Pancreas (tissue), 10 donors: ENCODE results near the gene UBC. TPM values are rescaled to one million over a fixed set of nuclear protein-coding genes. Genes with fewer than 3 reads are reported as not detected.
A peak's percentile ranks its signal among the peaks of the same experiment; 100 is the strongest.

ENCODE experiments used
- ATAC-seq, 4 donors: fragments of 200-7000 bp; cut with Tn5 transposase; one replicate each; pipeline versions ENCODE4 v1.8.0 to v1.9.1; 2020; ENCODE audit warnings: mild to moderate bottlenecking in 4 of 4, moderate library complexity in 4 of 4
- DNase-seq, 6 donors: peaks; one replicate each; pipeline ENCODE4 v3.0.0-alpha.2; 2020
- FAIRE-seq: peaks from 2 replicates; lab custom pipeline; 2012; peaks lifted over from hg19 to GRCh38; lab: Jason Lieb, UNC
- H3K27ac ChIP-seq, 4 donors: fragments of 200-600 bp; sonication (generic); 1 replicate in 3 of 4; 2 replicates in 1 of 4; pipeline versions ENCODE4 v1.5.0 to v1.8.0; 2020
- H3K27me3 ChIP-seq, 4 donors: fragments of 200-600 bp; one replicate each; pipeline ENCODE4 v1.8.0; 2021
- H3K36me3 ChIP-seq, 3 donors: fragments of 200-600 bp; sonication (generic) in 1 of 3; one replicate each; pipeline versions ENCODE4 v1.5.0 to v1.8.0; 2020 to 2021
- H3K4me1 ChIP-seq, 3 donors: fragments of 200-600 bp; one replicate each; pipeline ENCODE4 v1.8.0; 2021
- H3K4me3 ChIP-seq, 4 donors: fragments of 200-600 bp; sonication (generic) in 2 of 4; one replicate each; pipeline versions ENCODE4 v1.5.0 to v1.8.0; 2020 to 2021
- H3K9me3 ChIP-seq, 4 donors: fragments of 200-600 bp; one replicate each; pipeline ENCODE4 v1.8.0; 2021
- whole genome bisulfite sequencing, 2 donors: extraction: QIAGEN DNeasy Blood & Tissue Kit; methylation state at CpG; one replicate each; pipeline ENCODE4 v1.1.7; 2013; 5-methylcytosine and 5-hydroxymethylcytosine counted together
- intact Hi-C, 3 donors: fragments of 100-400 bp; cut with DNase I; formaldehyde crosslinking; loops; one replicate each; pipeline versions ENCODE4 v1.11.1 to v1.14.2; 2022
- polyA plus RNA-seq, 2 donors: library from polyadenylated mRNA; stranded (reverse); fragments of 200-250 nt; gene quantifications; one replicate each; pipeline ENCODE4 v1.2.3, GENCODE V29; 2013
- total RNA-seq, 6 donors: library from RNA; stranded (reverse); fragmentation: NEBNext Ultra II Directional in 4 of 6; extraction: Animal tissue kit (Norgen Biotek cat#: 25700) in 4 of 6; gene quantifications; one replicate each; pipeline versions ENCODE4 v1.2.1 to v1.2.4, GENCODE V29; 2021 to 2023
- TF ChIP-seq, protein P1 (sequence below), 4 donors: fragments of 200-600 bp; sonication (generic) in 3 of 4; IDR thresholded peaks; one replicate each; pipeline versions ENCODE4 v1.5.0 to v1.8.0; 2021; ENCODE audit warnings: antibody characterized with exemption in 4 of 4
- donor health status: healthy with polysubstance abuse.
- donor health status: DM: no; HTN: no; CAD: no; lungs with moderate emphysema.
- donor health status: DM: no; HTN: no; CAD: no.
- donor health status: control.
- donor health status: control.
- donor health status: Bipolar disorder and iron deficiency.
- donor health status: DM: yes; HTN: yes; CAD: no.
- donor health status: DM: no; HTN: no; CAD: no.
- donor health status: DM: no; HTN: no; CAD: no.
- donor health status: DM: yes; HTN: yes; CAD: no.

The UBC gene
- total and polyA plus RNA-seq, 8 donors, result 353 to 605 (median 433) TPM

GRCh38 chr12:124949066-124949465 lies 34.6 kb upstream of the UBC start:
- DNase-seq (no peak), FAIRE-seq (no peak), ATAC-seq (no peak)
- intact Hi-C loops, result no loop called here
- H3K9me3 ChIP-seq, result no peaks in the 10 kb centered on the region
- 92 to 95% methylated on average over 12 of the region's 12 CpGs for WGBS, 2 donors
- no peaks in the 10 kb centered on the region for H3K27me3 ChIP-seq
- TF ChIP-seq, protein P1, sequence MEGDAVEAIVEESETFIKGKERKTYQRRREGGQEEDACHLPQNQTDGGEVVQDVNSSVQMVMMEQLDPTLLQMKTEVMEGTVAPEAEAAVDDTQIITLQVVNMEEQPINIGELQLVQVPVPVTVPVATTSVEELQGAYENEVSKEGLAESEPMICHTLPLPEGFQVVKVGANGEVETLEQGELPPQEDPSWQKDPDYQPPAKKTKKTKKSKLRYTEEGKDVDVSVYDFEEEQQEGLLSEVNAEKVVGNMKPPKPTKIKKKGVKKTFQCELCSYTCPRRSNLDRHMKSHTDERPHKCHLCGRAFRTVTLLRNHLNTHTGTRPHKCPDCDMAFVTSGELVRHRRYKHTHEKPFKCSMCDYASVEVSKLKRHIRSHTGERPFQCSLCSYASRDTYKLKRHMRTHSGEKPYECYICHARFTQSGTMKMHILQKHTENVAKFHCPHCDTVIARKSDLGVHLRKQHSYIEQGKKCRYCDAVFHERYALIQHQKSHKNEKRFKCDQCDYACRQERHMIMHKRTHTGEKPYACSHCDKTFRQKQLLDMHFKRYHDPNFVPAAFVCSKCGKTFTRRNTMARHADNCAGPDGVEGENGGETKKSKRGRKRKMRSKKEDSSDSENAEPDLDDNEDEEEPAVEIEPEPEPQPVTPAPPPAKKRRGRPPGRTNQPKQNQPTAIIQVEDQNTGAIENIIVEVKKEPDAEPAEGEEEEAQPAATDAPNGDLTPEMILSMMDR (IDR thresholded peaks at IDR 0.05), result no peak
- H3K4me1 ChIP-seq, result no peaks in the 10 kb centered on the region
- H3K4me3 ChIP-seq, result no peak overlapping the region
- peaks cover 0 to 41% (median 4%) of the 10 kb centered on the region in 3 donors for H3K36me3 ChIP-seq
- no peak overlapping the region for H3K27ac ChIP-seq

GRCh38 chr12:124947561-124948398 lies 33.3 kb upstream of the UBC start:
- intact Hi-C loops, result no loop called here
- ATAC-seq (no peak), FAIRE-seq (no peak), DNase-seq (no peak)
- no peaks in the 10 kb centered on the region for H3K9me3 ChIP-seq
- peaks cover 0 to 41% (median 4%) of the 10 kb centered on the region in 3 donors for H3K36me3 ChIP-seq
- H3K4me1 ChIP-seq, result no peaks in the 10 kb centered on the region
- H3K27ac ChIP-seq, result no peak overlapping the region
- TF ChIP-seq, protein P1 (IDR thresholded peaks at IDR 0.05), result no peak
- H3K4me3 ChIP-seq, result no peak overlapping the region
- no peaks in the 10 kb centered on the region for H3K27me3 ChIP-seq
- 90 to 93% methylated on average over 20 of the region's 20 CpGs for WGBS, 2 donors

DNA sequence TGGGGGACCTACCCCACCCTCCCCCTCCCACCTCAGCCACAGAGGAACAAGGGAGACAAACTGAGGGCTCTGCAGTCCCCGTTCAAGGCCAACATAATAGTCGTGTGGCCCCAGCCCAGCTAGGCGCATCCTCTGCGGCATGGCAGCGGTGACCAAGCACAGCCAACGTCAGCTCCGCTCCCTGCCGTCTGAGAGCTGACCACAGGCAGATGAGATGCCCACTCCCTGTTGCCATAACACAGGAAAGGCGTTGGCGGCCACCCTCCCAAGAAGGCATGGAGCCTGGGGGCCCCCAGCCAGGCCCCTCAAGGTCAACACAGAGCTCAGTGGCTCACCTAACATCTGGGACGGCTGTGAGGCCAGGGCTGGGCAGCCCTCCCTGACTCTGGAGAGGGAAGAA lies 32.6 kb upstream of the UBC start:
- TF ChIP-seq, protein P1 (IDR thresholded peaks at IDR 0.05), result no peak
- no peak for ATAC-seq
- DNase-seq, result peak in 1 of 6 donors; percentile 54
- Histone ChIP-seq H3K4me1 (no peaks in the 10 kb centered on the region), H3K9me3 (no peaks in the 10 kb centered on the region), H3K36me3 (peaks cover 0 to 41% (median 4%) of the 10 kb centered on the region in 3 donors), H3K27me3 (no peaks in the 10 kb centered on the region), H3K27ac (no peak overlapping the region), H3K4me3 (no peak overlapping the region)
- intact Hi-C loops, result no loop called here
- 89 to 94% methylated on average over 11 of the region's 11 CpGs for WGBS, 2 donors
- no peak for FAIRE-seq

DNA sequence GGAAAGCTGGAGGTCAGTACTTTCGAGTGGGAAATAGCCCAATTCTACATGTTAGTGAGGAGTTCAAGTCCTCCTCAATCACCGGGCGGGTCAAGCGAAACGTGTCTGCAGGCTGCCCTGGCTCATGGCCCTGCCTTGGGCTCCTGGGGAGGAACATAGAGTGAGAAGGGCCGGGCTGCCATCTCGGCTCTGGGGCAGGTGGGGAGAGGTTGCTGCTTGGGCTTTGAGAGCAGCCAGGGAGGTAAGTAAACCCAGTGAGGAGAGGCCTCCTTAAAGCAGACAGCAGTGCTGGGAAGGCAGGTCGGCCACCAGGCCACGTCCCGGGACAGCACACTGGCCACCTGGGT lies 32.0 kb upstream of the UBC start:
- Histone ChIP-seq H3K27ac (no peak overlapping the region), H3K27me3 (no peaks in the 10 kb centered on the region), H3K36me3 (peaks cover 0 to 37% (median 4%) of the 10 kb centered on the region in 3 donors), H3K4me1 (no peaks in the 10 kb centered on the region), H3K9me3 (no peaks in the 10 kb centered on the region), H3K4me3 (no peak overlapping the region)
- no peak for DNase-seq
- 87 to 92% methylated on average over 10 of the region's 10 CpGs for WGBS, 2 donors
- no peak for ATAC-seq
- intact Hi-C loops, result no loop called here
- TF ChIP-seq, protein P1 (IDR thresholded peaks at IDR 0.05), result no peak
- FAIRE-seq, result no peak

- FAIRE-seq, result no peak
- intact Hi-C loops, result no loop called here
- WGBS, 2 donors, result 66 to 78% methylated on average over 7 of the region's 7 CpGs
- H3K27me3 ChIP-seq, result no peaks in the 10 kb centered on the region
- H3K27ac ChIP-seq, result peak overlapping the region in 2 of 4 donors; percentile 86 to 94
- no peak for ATAC-seq
- no peaks in the 10 kb centered on the region for H3K36me3 ChIP-seq
- peak overlapping the region in 2 of 4 donors; percentile 36 to 46 for H3K4me3 ChIP-seq
- no peaks in the 10 kb centered on the region for H3K9me3 ChIP-seq
- TF ChIP-seq, protein P1 (IDR thresholded peaks at IDR 0.05), result no peak
- H3K4me1 ChIP-seq, result peaks cover 6 to 19% (median 14%) of the 10 kb centered on the region in 3 donors
- no peak for DNase-seq
These were observed 26.7 kb upstream of the UBC start for GRCh38 chr12:124941170-124941527.
